H1 (cell line): ENCODE results near the gene RAMP3. TPM values are rescaled to one million over a fixed set of nuclear protein-coding genes. Genes with fewer than 3 reads are reported as not detected.

Source experiments
- CTCF ChIA-PET: fragments of 300-600 bp; sonication (Branson Sonifier 250); formaldehyde crosslinking; loops from one replicate; lab custom pipeline; 2021; ENCODE audit not compliant: partially characterized antibody; lab: Charles Lee
- POLR2A ChIA-PET: fragments of 300-600 bp; sonication (Branson Sonifier 250); formaldehyde crosslinking; loops from one replicate; lab custom pipeline; 2021; ENCODE audit warnings: inconsistent platforms; ENCODE audit not compliant: partially characterized antibody; lab: Charles Lee
- DNase-seq, 2 experiments: peaks; one replicate each; pipeline versions ENCODE4 v3.0.0 to v3.0.0-alpha.2; 2010 to 2022; ENCODE audit warnings: low spot score in 2 of 2, low read depth in 1 of 2, mixed read lengths in 1 of 2
- FAIRE-seq: peaks from 2 replicates; lab custom pipeline; 2011; peaks lifted over from hg19 to GRCh38; lab: Jason Lieb, UNC
- H2AFZ ChIP-seq: 2 replicates; pipeline ENCODE4 v1.8.1; 2012; ENCODE audit warnings: low read length, inconsistent platforms
- H2AK5ac ChIP-seq: 2 replicates; pipeline ENCODE4 v1.6.1; 2013; ENCODE audit warnings: low read depth, low read length
- H2BK120ac ChIP-seq: replicated peaks from 2 replicates; pipeline ENCODE3; 2013; ENCODE audit warnings: low read depth, low read length, inconsistent platforms
- H2BK12ac ChIP-seq: 2 replicates; pipeline ENCODE4 v1.6.1; 2013; ENCODE audit warnings: low read depth, low read length
- H2BK15ac ChIP-seq: 2 replicates; pipeline ENCODE4 v1.6.1; 2013; ENCODE audit warnings: low read length
- H2BK20ac ChIP-seq: 2 replicates; pipeline ENCODE4 v1.6.1; 2013; ENCODE audit warnings: low read length
- H2BK5ac ChIP-seq: 2 replicates; pipeline ENCODE4 v1.6.1; 2013; ENCODE audit warnings: low read depth, low read length
- H3K14ac ChIP-seq: 2 replicates; pipeline ENCODE4 v1.6.1; 2013; ENCODE audit warnings: inconsistent platforms; ENCODE audit not compliant: insufficient read length
- H3K18ac ChIP-seq: 2 replicates; pipeline ENCODE4 v1.6.1; 2013; ENCODE audit warnings: low read length; ENCODE audit errors: extremely low read depth
- H3K23ac ChIP-seq: 2 replicates; pipeline ENCODE4 v1.6.1; 2013; ENCODE audit warnings: inconsistent platforms; ENCODE audit not compliant: insufficient read length
- H3K23me2 ChIP-seq: 2 replicates; pipeline ENCODE4 v1.6.1; 2013; ENCODE audit warnings: low read depth, low read length
- H3K27ac ChIP-seq: 2 replicates; pipeline ENCODE4 v1.6.1; 2011; ENCODE audit warnings: low read depth, low read length, inconsistent platforms
- H3K27me3 ChIP-seq, 4 experiments: replicated peaks in 1 of 4; 1 replicate in 1 of 4; 2 replicates in 3 of 4; pipeline versions ENCODE4 v1.6.1 to v1.8.1; 2011 to 2013; ENCODE audit warnings: low read length in 3 of 4, mild to moderate bottlenecking in 3 of 4, inconsistent platforms in 2 of 4, mixed read lengths in 2 of 4, moderate library complexity in 1 of 4; ENCODE audit not compliant: control insufficient read depth in 3 of 4, insufficient read depth in 3 of 4; ENCODE audit errors: extremely low read depth in 1 of 4
- H3K36me3 ChIP-seq, 4 experiments: 2 replicates each; pipeline versions ENCODE4 v1.6.1 to v1.8.1; 2011 to 2013; ENCODE audit warnings: mild to moderate bottlenecking in 4 of 4, low read length in 3 of 4, moderate library complexity in 2 of 4, control low read depth in 1 of 4, inconsistent platforms in 1 of 4; ENCODE audit not compliant: insufficient read depth in 4 of 4, control insufficient read depth in 2 of 4
- H3K4ac ChIP-seq: replicated peaks from 2 replicates; pipeline ENCODE3; 2013; ENCODE audit warnings: low read length, low read depth, mixed read lengths, inconsistent platforms; ENCODE audit not compliant: insufficient read length
- H3K4me1 ChIP-seq, 4 experiments: replicated peaks in 1 of 4; 1 replicate in 1 of 4; 2 replicates in 3 of 4; pipeline versions ENCODE4 v1.6.1 to v1.8.1; 2011 to 2013; ENCODE audit warnings: low read length in 3 of 4, inconsistent platforms in 2 of 4, mixed read lengths in 1 of 4; ENCODE audit not compliant: insufficient read depth in 4 of 4, control insufficient read depth in 3 of 4
- H3K4me2 ChIP-seq, 2 experiments: 2 replicates each; pipeline versions ENCODE4 v1.6.1 to v1.8.1; 2011 to 2013; ENCODE audit warnings: low read depth in 2 of 2, low read length in 2 of 2, control low read depth in 1 of 2, inconsistent platforms in 1 of 2, mild to moderate bottlenecking in 1 of 2; ENCODE audit not compliant: insufficient read depth in 1 of 2
- H3K4me3 ChIP-seq, 4 experiments: fragments of 200-600, 300-600 bp in 1 of 4; sonication (generic), shearing (Covaris generic), sonication (Bioruptor Twin) in 1 of 4; 2 replicates each; pipeline versions ENCODE4 v1.5.1 to v1.8.1; 2011 to 2016; ENCODE audit warnings: low read length in 4 of 4, low read depth in 3 of 4, control low read depth in 2 of 4, inconsistent platforms in 2 of 4, mild to moderate bottlenecking in 2 of 4, mixed read lengths in 1 of 4, moderate library complexity in 1 of 4; ENCODE audit not compliant: insufficient read depth in 2 of 4; ENCODE audit errors: extremely low read depth in 1 of 4
- H3K56ac ChIP-seq: replicated peaks from 2 replicates; pipeline ENCODE3; 2013; ENCODE audit warnings: low read depth, mild to moderate bottlenecking, mixed read lengths, low read length, inconsistent platforms; ENCODE audit not compliant: insufficient read length
- H3K79me1 ChIP-seq: 2 replicates; pipeline ENCODE4 v1.6.1; 2013; ENCODE audit warnings: low read depth, low read length, control low read depth
- H3K79me2 ChIP-seq, 2 experiments: 2 replicates each; pipeline versions ENCODE4 v1.6.1 to v1.8.1; 2012 to 2013; ENCODE audit warnings: low read length in 2 of 2, mild to moderate bottlenecking in 2 of 2, inconsistent platforms in 1 of 2; ENCODE audit not compliant: insufficient read depth in 2 of 2, control insufficient read depth in 1 of 2
- H3K9ac ChIP-seq, 4 experiments: replicated peaks in 1 of 4; 1 replicate in 1 of 4; 2 replicates in 3 of 4; pipeline versions ENCODE4 v1.6.1 to v1.8.1; 2011 to 2013; ENCODE audit warnings: low read depth in 3 of 4, low read length in 3 of 4, control low read depth in 2 of 4, mild to moderate bottlenecking in 2 of 4, moderate library complexity in 2 of 4, inconsistent platforms in 1 of 4; ENCODE audit errors: extremely low read depth in 1 of 4
- H3K9me3 ChIP-seq, 2 experiments: 2 replicates each; pipeline versions ENCODE4 v1.6.1 to v1.8.1; 2012 to 2013; ENCODE audit warnings: mild to moderate bottlenecking in 2 of 2, moderate library complexity in 2 of 2, control low read depth in 1 of 2, inconsistent platforms in 1 of 2, low read depth in 1 of 2, low read length in 1 of 2, mixed read lengths in 1 of 2; ENCODE audit not compliant: insufficient read depth in 2 of 2
- H4K20me1 ChIP-seq, 2 experiments: replicated peaks in 1 of 2; 2 replicates each; pipeline versions ENCODE3 to v1.8.1; 2011 to 2013; ENCODE audit warnings: inconsistent platforms in 2 of 2, low read length in 2 of 2, mild to moderate bottlenecking in 1 of 2; ENCODE audit not compliant: insufficient read depth in 2 of 2, control insufficient read depth in 1 of 2
- H4K5ac ChIP-seq: 2 replicates; pipeline ENCODE4 v1.6.1; 2013; ENCODE audit warnings: low read length, low read depth, mixed read lengths, inconsistent platforms; ENCODE audit not compliant: insufficient read length
- H4K8ac ChIP-seq: 2 replicates; pipeline ENCODE4 v1.8.0; 2013; ENCODE audit warnings: mild to moderate bottlenecking, moderate library complexity, low read length, inconsistent platforms; ENCODE audit not compliant: insufficient read depth; ENCODE audit errors: extremely low read depth
- H4K91ac ChIP-seq: replicated peaks from 2 replicates; pipeline ENCODE3; 2013; ENCODE audit warnings: low read length, mixed read lengths, inconsistent platforms; ENCODE audit not compliant: insufficient read length
- BRCA1 ChIP-seq: IDR thresholded peaks from 2 replicates; pipeline ENCODE4 v1.6.1; 2012; ENCODE audit warnings: low read depth, low read length, improper control_type of control experiment
- CBX5 ChIP-seq: fragments of 300-800, 300-1000 bp; sonication (generic); IDR thresholded peaks from 2 replicates; pipeline ENCODE4 v1.7.1; 2016; ENCODE audit warnings: antibody characterized with exemption, low read length, low read depth
- CBX8 ChIP-seq: fragments of 300-800, 300-1000 bp; sonication (generic); IDR thresholded peaks from 2 replicates; pipeline ENCODE4 v1.7.1; 2016; ENCODE audit warnings: low read depth, low read length, borderline replicate concordance
- CHD2 ChIP-seq: IDR thresholded peaks from 2 replicates; pipeline ENCODE4 v1.6.1; 2012; ENCODE audit warnings: low read length, improper control_type of control experiment
- FOSL1 ChIP-seq: IDR thresholded peaks from 2 replicates; pipeline ENCODE4 v1.6.1; 2011; ENCODE audit warnings: mild to moderate bottlenecking, low read depth, low read length, moderate library complexity; ENCODE audit not compliant: insufficient read depth
- MAX ChIP-seq: IDR thresholded peaks from 2 replicates; pipeline ENCODE4 v1.6.1; 2012; ENCODE audit warnings: inconsistent platforms
- RNF2 ChIP-seq: fragments of 200-900, 300-1000 bp; sonication (generic); IDR thresholded peaks from 2 replicates; pipeline ENCODE4 v1.7.1; 2016; ENCODE audit warnings: borderline replicate concordance, low read depth, mild to moderate bottlenecking, antibody characterized with exemption, low read length; ENCODE audit not compliant: poor library complexity, severe bottlenecking; ENCODE audit errors: missing control alignments
- TAF1 ChIP-seq: IDR thresholded peaks from 2 replicates; pipeline ENCODE4 v1.6.1; 2011; ENCODE audit warnings: mild to moderate bottlenecking, low read depth, low read length
- WGBS, 2 experiments: shearing (Covaris generic) in 1 of 2; methylation state at CpG; one replicate each; pipeline versions ENCODE4 v1.1.6 to v1.1.7; 2013 to 2015; ENCODE audit warnings: low lambda C conversion rate in 2 of 2, mixed read lengths in 2 of 2, inconsistent platforms in 1 of 2, low coverage in 1 of 2, missing lambda C conversion rate in 1 of 2; ENCODE audit not compliant: insufficient replicate concordance in 2 of 2, insufficient coverage in 1 of 2, insufficient read length in 1 of 2; ENCODE audit errors: extremely low coverage in 1 of 2, missing lambda C conversion rate in 1 of 2; 5-methylcytosine and 5-hydroxymethylcytosine counted together
- polyA plus RNA-seq, 7 experiments: library from polyadenylated mRNA; depleted of rRNA in 3 of 7; stranded (reverse) in 5 of 7; unstranded in 2 of 7; fragments of >200 nt in 5 of 7; fragments of 200-250 nt in 2 of 7; gene quantifications; 1 replicate in 5 of 7; 2 replicates in 1 of 7; 4 replicates in 1 of 7; pipeline versions ENCODE4 v1.2.1 to v1.2.3, GENCODE V29; 2011 to 2013; ENCODE audit warnings: missing spikeins in 2 of 7, mixed read lengths in 2 of 7
- total RNA-seq: library from RNA; stranded (reverse); fragmentation: NEBNext Ultra II Directional; extraction: Animal tissue kit (Norgen Biotek cat#: 25700); gene quantifications from 2 replicates; pipeline ENCODE4 v1.2.1, GENCODE V29; 2021

The RAMP3 gene
- total and polyA plus RNA-seq, 2 of the 8 experiments (the other 6 are each of a cell fraction or from before 2014, with no cell fraction given): 0.88 to 0.98 TPM

GRCh38 chr7:45143616-45144015 is 14.0 kb upstream of the RAMP3 start:
- Histone ChIP-seq H3K4me1 (no peaks in the 10 kb centered on the region), H2BK12ac (no peak overlapping the region), H2BK15ac (no peak overlapping the region), H3K9ac (no peak overlapping the region), H3K4ac (no peak overlapping the region), H4K20me1 (no peaks in the 10 kb centered on the region), H3K79me2 (no peaks in the 10 kb centered on the region), H3K9me3 (no peaks in the 10 kb centered on the region), H2BK5ac (no peak overlapping the region; the same call in 1 of the 2 replicates), H3K56ac (no peak overlapping the region), H3K4me2 (no peak overlapping the region), H3K4me3 (no peak overlapping the region), H3K23ac (no peak overlapping the region), H3K27me3 (no peaks in the 10 kb centered on the region), H3K36me3 (no peaks in the 10 kb centered on the region), H3K23me2 (no peaks in the 10 kb centered on the region), H2BK20ac (no peak overlapping the region), H2AFZ (no peak overlapping the region), H2BK120ac (no peak overlapping the region), H3K27ac (no peak overlapping the region), H4K8ac (no peak overlapping the region), H4K5ac (no peak overlapping the region), H3K14ac (no peak overlapping the region), H2AK5ac (no peak overlapping the region), H3K18ac (no peak overlapping the region), H4K91ac (no peak overlapping the region), H3K79me1 (no peaks in the 10 kb centered on the region)
- FAIRE-seq (no peak), DNase-seq (no peak)
- 96% methylated on average over 4 of the region's 4 CpGs; no CpG with 5 or more reads in 1 of the 2 experiments for WGBS, 2 experiments
- CTCF ChIA-PET: interaction anchor here (1.5 kb wide), 1 partner anchor 222 kb away, joined by 4 read pairs; no protein-coding TSS in a partner anchor
- no peak for TF ChIP-seq TAF1
- no peak for TF ChIP-seq CHD2
- no peak for TF ChIP-seq FOSL1
- TF ChIP-seq MAX: no peak
- TF ChIP-seq BRCA1: no peak
- TF ChIP-seq CBX5: no peak
- no peak for TF ChIP-seq RNF2
- no peak for TF ChIP-seq CBX8
- POLR2A ChIA-PET: interaction anchor here (0.7 kb wide), 1 partner anchor 578 kb away, joined by 3 read pairs; no protein-coding TSS in a partner anchor
